Lower lobe of right lung (tissue), 2 donors: ENCODE results near the gene OR2T34. TPM values are rescaled to one million over a fixed set of nuclear protein-coding genes. Genes with fewer than 3 reads are reported as not detected.
"Not testable (repeated sequence)": the region's sequence is repeated elsewhere in the genome, so short reads cannot be mapped to it uniquely, and the experiment has no call there.

Source experiments
- ATAC-seq, 2 donors: fragments of 200-7000 bp; cut with Tn5 transposase; one replicate each; pipeline ENCODE4 v1.9.1; 2020 to 2022; ENCODE audit warnings: mild to moderate bottlenecking in 2 of 2, moderate library complexity in 2 of 2
- DNase-seq: peaks from one replicate; pipeline ENCODE4 v3.0.0-alpha.2; 2020
- H3K27ac ChIP-seq: fragments of 200-600 bp; one replicate; pipeline ENCODE4 v1.8.0; 2022
- H3K27me3 ChIP-seq: fragments of 200-600 bp; one replicate; pipeline ENCODE4 v1.8.0; 2022; ENCODE audit warnings: low read depth
- H3K36me3 ChIP-seq: fragments of 200-600 bp; one replicate; pipeline ENCODE4 v1.8.0; 2022; ENCODE audit warnings: mild to moderate bottlenecking
- H3K4me1 ChIP-seq: fragments of 200-600 bp; one replicate; pipeline ENCODE4 v1.8.0; 2022
- H3K4me3 ChIP-seq: fragments of 200-600 bp; one replicate; pipeline ENCODE4 v1.8.0; 2022; ENCODE audit warnings: mild to moderate bottlenecking
- H3K9me3 ChIP-seq: fragments of 200-600 bp; one replicate; pipeline ENCODE4 v1.8.0; 2022
- CTCF ChIP-seq: fragments of 200-600 bp; IDR thresholded peaks from one replicate; pipeline ENCODE4 v1.8.0; 2022; ENCODE audit warnings: antibody characterized with exemption, mild to moderate bottlenecking
- intact Hi-C: fragments of 100-400 bp; cut with DNase I; formaldehyde crosslinking; loops from one replicate; pipeline ENCODE4 v1.11.0; 2022
- total RNA-seq: library from RNA; stranded (reverse); fragmentation: NEBNext Ultra II Directional; extraction: Animal tissue kit (Norgen Biotek cat#: 25700); gene quantifications from one replicate; pipeline ENCODE4 v1.2.1, GENCODE V29; 2021
- donor health status: DM: no; HTN: yes; CAD: no; lungs with severe emphysema.

OR2T34 gene
- total RNA-seq, 1 donor from 2014 or later, result not detected

- H3K9me3 ChIP-seq, result no peaks in the 10 kb centered on the region
- no peak for TF ChIP-seq CTCF
These were observed 1.9 kb upstream of the OR2T34 start for GRCh38 chr1:248576260-248576980.

GRCh38 chr1:248573856-248574255 is 701 bp downstream of the OR2T34 start:
- DNase-seq, H3K36me3 ChIP-seq, ATAC-seq, H3K27me3 ChIP-seq, H3K9me3 ChIP-seq, intact Hi-C loops, H3K4me1 ChIP-seq, H3K4me3 ChIP-seq, H3K27ac ChIP-seq: not testable (repeated sequence)

More at GRCh38 chr1:248576260-248576980, 1.9 kb upstream of the OR2T34 start:
- Histone ChIP-seq H3K36me3 (no peaks in the 10 kb centered on the region), H3K27me3 (no peaks in the 10 kb centered on the region), H3K4me3 (no peak overlapping the region), H3K27ac (no peak overlapping the region), H3K4me1 (no peaks in the 10 kb centered on the region)
- DNase-seq, result no peak
- ATAC-seq, result no peak
- intact Hi-C loops, result no loop called here

GRCh38 chr1:248572049-248572448 is 2.5 kb downstream of the OR2T34 start:
- H3K4me1 ChIP-seq, H3K9me3 ChIP-seq, H3K4me3 ChIP-seq, ATAC-seq, DNase-seq, H3K27ac ChIP-seq, H3K27me3 ChIP-seq, H3K36me3 ChIP-seq, intact Hi-C loops: not testable (repeated sequence)

- H3K27me3 ChIP-seq, H3K9me3 ChIP-seq, H3K27ac ChIP-seq, H3K4me1 ChIP-seq, DNase-seq, H3K36me3 ChIP-seq, ATAC-seq, intact Hi-C loops, H3K4me3 ChIP-seq: not testable (repeated sequence)
These were observed 3.7 kb downstream of the OR2T34 start for GRCh38 chr1:248570811-248571210.

- H3K9me3 ChIP-seq, H3K27me3 ChIP-seq, H3K4me3 ChIP-seq, H3K4me1 ChIP-seq, H3K27ac ChIP-seq, H3K36me3 ChIP-seq, DNase-seq, intact Hi-C loops: not testable (repeated sequence)
- ATAC-seq, result peak in 1 of 2 donors; percentile 62
These were observed 5.5 kb downstream of the OR2T34 start for GRCh38 chr1:248569049-248569448.

GRCh38 chr1:248565530-248566373 is 8.8 kb downstream of the OR2T34 start:
- H3K4me1 ChIP-seq, intact Hi-C loops, H3K9me3 ChIP-seq, H3K36me3 ChIP-seq, H3K27me3 ChIP-seq, ATAC-seq, H3K27ac ChIP-seq, H3K4me3 ChIP-seq, DNase-seq: not testable (repeated sequence)

GRCh38 chr1:248562672-248563071 is 11.9 kb downstream of the OR2T34 start, which contains the start of gene OR2T29:
OR2T29 (minus strand) TSS chr1:248562772; CDS start chr1:248559491, 3,281 bp downstream.
- H3K27ac ChIP-seq, H3K36me3 ChIP-seq, DNase-seq, intact Hi-C loops, H3K4me1 ChIP-seq, H3K9me3 ChIP-seq, H3K27me3 ChIP-seq, ATAC-seq, H3K4me3 ChIP-seq: not testable (repeated sequence)

- H3K4me1 ChIP-seq, H3K36me3 ChIP-seq, H3K27ac ChIP-seq, H3K27me3 ChIP-seq, H3K9me3 ChIP-seq, intact Hi-C loops, DNase-seq, ATAC-seq, H3K4me3 ChIP-seq: not testable (repeated sequence)
These were observed 23.5 kb downstream of the OR2T34 start for GRCh38 chr1:248551027-248551426.

- H3K36me3 ChIP-seq, H3K27me3 ChIP-seq, H3K9me3 ChIP-seq, H3K4me1 ChIP-seq, H3K27ac ChIP-seq, DNase-seq, ATAC-seq, intact Hi-C loops, H3K4me3 ChIP-seq: not testable (repeated sequence)
These were observed 27.2 kb downstream of the OR2T34 start for GRCh38 chr1:248547383-248547782.

- H3K36me3 ChIP-seq, intact Hi-C loops, H3K27me3 ChIP-seq, H3K27ac ChIP-seq, DNase-seq, H3K9me3 ChIP-seq, H3K4me3 ChIP-seq, H3K4me1 ChIP-seq, ATAC-seq: not testable (repeated sequence)
These were observed 37.1 kb downstream of the OR2T34 start for GRCh38 chr1:248537449-248537848.
